Coronary artery (tissue), 2 donors: ENCODE data around the gene DOCK1.

ENCODE experiments used
- DNase-seq: peaks from one replicate; pipeline ENCODE4 v3.0.0-alpha.2; 2017; ENCODE audit warnings: low spot score
- H3K27ac ChIP-seq, 2 donors: fragments of 200-600 bp; sonication (generic); one replicate each; pipeline ENCODE4 v1.5.1; 2016 to 2019
- H3K4me3 ChIP-seq: fragments of 200-600 bp; sonication (generic); 2 replicates; pipeline ENCODE4 v1.5.1; 2016; ENCODE audit warnings: mild to moderate bottlenecking, moderate library complexity
- TF ChIP-seq, protein P1 (sequence below): fragments of 200-600 bp; sonication (generic); IDR thresholded peaks from one replicate; pipeline ENCODE4 v1.5.1; 2019; ENCODE audit warnings: antibody characterized with exemption

Gene DOCK1

DNA sequence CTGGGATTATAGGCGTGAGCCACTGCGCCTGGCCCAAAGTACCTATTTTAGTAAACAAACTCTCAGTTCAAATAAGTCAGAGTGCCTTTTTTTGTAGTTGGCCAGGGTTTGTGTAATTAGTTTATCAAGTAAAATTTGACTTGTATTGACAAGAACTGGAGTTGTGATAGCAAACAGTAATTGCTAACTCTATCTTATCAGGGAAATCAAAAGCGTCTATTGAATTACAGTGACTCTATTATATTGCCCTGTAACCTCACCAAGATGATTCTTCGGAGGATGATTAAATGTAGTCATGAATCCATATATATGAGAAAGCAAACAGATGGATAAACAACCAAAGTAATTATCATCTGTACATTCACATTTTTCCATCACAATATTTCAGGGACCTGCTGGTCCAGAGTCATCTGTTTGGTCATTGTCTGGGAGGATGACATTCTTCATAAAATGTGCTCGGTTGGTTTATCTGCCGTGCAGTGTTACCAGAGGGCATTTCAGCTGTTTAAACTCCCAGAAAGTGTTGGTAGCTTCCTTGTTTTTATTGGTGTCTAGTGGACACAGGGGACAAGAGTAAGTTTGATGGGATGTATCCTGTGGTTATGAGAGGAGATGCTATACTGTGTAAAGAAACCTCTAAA lies 35.6 kb downstream of the DOCK1 start:
- Histone ChIP-seq H3K4me3 (no peak overlapping the region), H3K27ac (no peak overlapping the region)
- TF ChIP-seq, protein P1, sequence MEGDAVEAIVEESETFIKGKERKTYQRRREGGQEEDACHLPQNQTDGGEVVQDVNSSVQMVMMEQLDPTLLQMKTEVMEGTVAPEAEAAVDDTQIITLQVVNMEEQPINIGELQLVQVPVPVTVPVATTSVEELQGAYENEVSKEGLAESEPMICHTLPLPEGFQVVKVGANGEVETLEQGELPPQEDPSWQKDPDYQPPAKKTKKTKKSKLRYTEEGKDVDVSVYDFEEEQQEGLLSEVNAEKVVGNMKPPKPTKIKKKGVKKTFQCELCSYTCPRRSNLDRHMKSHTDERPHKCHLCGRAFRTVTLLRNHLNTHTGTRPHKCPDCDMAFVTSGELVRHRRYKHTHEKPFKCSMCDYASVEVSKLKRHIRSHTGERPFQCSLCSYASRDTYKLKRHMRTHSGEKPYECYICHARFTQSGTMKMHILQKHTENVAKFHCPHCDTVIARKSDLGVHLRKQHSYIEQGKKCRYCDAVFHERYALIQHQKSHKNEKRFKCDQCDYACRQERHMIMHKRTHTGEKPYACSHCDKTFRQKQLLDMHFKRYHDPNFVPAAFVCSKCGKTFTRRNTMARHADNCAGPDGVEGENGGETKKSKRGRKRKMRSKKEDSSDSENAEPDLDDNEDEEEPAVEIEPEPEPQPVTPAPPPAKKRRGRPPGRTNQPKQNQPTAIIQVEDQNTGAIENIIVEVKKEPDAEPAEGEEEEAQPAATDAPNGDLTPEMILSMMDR, result no peak
- DNase-seq, result no peak

DNA sequence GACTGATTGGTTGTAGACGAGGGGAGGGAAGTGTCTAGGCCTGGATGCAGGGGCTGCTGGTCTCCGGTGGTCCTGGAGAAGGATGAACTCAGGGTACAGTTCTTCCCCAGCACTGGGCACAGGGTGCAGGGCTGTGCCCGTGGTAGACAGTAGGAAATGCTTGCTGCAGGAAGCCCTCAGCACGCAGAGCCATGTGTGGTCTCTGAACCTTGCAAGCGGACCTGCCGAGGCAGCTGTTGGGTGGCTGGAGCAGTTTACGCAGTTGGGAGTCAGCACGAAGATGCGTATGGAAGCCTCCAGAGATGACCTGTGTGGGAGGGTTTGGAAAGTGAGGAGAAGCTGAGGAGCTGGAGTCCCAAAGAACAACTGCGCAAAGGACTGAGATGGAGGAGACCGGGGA lies 39.0 kb downstream of the DOCK1 start:
- no peak for DNase-seq
- Histone ChIP-seq H3K4me3 (no peak overlapping the region), H3K27ac (no peak overlapping the region)
- TF ChIP-seq, protein P1, result no peak

DNA sequence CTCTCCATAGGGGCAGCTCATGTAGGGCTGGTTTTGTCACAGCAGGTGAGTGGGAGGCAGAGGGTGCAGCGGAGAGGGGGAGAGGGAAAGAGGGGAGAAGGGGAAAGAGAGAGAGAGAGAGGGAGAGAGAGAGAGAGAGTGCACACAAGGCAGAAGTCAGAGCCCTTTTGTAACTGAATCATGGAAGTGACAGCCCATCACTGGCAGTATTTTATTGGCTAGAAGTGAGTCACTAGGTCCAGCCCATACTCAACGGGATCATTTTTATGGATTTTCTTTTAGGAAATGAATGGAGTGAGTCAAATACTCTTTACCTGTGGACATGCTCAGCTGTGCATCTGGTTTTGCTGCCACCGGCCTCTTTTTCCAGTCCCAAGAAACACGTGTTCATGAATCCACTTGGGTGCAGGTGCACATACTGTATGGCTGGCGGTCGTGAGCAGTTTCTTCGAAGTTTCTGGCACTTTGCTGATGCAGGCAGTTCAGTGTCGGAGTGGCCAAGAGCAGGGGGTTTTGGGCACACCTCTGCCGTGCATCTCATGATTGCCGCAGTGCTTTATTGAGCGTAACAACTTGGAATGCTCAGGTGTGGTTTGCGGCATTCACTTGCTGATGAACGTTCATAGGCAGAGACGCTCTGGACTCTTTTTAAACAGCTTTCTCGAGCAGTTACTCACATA lies 40.3 kb downstream of the DOCK1 start:
- no peak for DNase-seq
- no peak overlapping the region for H3K27ac ChIP-seq
- TF ChIP-seq, protein P1, result no peak

DNA sequence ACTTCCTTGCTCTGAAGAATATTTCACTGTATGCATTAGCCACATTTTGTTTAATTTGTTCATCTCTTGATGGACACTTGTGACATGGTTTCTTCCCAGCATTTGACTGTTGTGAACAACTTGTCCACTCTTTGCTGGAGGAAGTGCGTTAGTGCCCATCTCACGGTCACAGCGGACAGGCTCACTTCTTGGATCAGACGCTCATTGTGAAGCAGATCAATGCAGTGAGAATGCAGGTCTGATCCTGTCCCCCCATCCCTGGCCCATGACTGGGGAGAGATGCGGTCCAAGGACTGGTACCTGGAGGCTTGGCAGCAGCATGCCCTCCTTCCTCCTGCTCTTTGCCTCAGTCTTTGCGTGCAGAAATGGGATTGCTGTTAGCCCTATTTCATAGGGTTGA lies 41.5 kb downstream of the DOCK1 start:
- DNase-seq, result no peak
- H3K27ac ChIP-seq, result no peak overlapping the region
- no peak overlapping the region for H3K4me3 ChIP-seq
- TF ChIP-seq, protein P1, result no peak

More for the DNA sequence above, 40.3 kb downstream of the DOCK1 start:
- no peak overlapping the region for H3K4me3 ChIP-seq

DNA sequence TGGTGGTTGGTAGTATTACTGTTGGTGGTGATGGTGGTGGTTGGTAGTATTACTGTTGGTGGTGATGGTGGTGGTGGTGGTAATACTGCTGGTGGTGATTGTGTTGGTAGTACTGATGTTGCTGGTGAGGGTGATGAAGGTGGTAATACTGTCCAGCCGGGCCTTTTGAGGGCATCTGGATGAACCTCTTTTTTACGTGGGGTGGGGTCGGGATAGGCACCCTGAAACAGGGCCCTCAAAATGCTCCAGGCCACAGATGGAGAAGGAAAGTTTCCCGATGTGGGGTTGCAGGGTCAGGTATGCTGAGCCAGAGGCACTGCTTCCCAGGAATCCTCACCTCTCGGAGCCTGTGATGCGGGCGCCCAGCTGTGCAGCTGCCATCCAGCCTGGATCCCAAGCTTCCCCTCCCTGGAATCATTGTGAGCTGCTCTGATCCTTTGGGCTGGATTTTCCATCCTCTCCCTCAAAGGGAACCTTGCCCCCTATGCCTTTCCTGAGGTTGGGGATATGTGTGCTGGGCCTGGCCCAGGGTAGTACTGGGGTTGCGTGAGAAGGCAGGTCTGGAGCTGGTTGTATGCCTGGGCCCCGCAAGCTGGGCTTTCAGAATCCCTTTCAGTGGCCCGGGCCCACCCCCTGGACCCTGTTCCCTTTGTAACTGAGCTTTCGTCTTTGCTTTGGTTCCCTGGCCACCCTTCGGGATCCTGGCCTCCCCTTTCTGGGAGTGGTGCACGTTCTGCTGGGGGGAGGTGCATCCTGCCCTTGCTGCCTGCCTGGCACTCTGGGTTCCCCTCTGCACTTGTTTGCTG lies 43.3 kb downstream of the DOCK1 start:
- TF ChIP-seq, protein P1, result no peak
- H3K27ac ChIP-seq, result no peak overlapping the region
- no peak overlapping the region for H3K4me3 ChIP-seq
- DNase-seq, result no peak

DNA sequence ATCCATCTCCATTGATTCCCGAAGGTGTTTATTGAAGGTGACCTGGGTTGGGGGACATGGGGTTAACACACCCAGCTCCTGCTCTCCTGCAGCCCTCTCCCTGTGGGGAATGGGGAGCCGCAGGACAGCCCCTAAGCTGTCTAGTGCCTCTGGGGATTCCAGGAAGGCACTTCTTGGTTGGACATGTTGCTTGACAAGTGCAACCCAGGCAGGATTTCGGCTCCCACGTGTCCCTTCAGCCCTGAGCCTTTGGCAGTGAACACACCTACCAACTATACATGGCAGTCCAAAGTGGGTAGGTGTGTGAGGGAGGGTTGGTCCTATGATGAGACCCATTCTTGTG lies 43.9 kb downstream of the DOCK1 start:
- Histone ChIP-seq H3K4me3 (no peak overlapping the region), H3K27ac (no peak overlapping the region)
- TF ChIP-seq, protein P1, result no peak
- no peak for DNase-seq
